OCI-M1 (cell line): ENCODE measurements around the gene IPO5.
"Not testable (repeated sequence)": the region's sequence is repeated elsewhere in the genome, so short reads cannot be mapped to it uniquely, and the experiment has no call there.

Experiments
- DNase-seq: peaks from one replicate; lab custom pipeline; 2025; lab: John Stamatoyannopoulos, UW

IPO5 gene

GRCh38 chr13:98014766-98015165 lies 61.3 kb downstream of the IPO5 start:
- DNase-seq, result no peak

GRCh38 chr13:98018293-98018692 lies 64.8 kb downstream of the IPO5 start:
- no peak for DNase-seq

DNA sequence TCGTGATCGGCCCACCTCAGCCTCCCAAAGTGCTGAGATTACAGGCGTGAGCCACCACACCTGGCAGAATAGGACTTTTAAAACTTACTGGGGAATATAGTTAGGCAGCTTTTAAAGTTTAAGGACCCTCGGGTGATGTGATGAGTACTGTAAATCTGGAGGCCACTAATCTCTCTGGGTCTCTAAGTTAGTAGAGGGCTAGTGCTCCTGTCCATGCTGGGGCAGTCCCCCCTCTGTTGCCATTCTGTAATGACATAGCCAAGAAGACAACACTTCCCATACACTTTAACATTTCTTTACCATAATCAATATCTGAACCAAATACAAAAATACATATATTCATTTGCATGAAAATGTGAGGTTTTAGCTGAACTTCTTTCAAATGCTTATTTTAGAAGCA lies 65.7 kb downstream of the IPO5 start:
- no peak for DNase-seq

- DNase-seq, result no peak
Observed at GRCh38 chr13:98020271-98020670, 66.8 kb downstream of the IPO5 start.

DNA sequence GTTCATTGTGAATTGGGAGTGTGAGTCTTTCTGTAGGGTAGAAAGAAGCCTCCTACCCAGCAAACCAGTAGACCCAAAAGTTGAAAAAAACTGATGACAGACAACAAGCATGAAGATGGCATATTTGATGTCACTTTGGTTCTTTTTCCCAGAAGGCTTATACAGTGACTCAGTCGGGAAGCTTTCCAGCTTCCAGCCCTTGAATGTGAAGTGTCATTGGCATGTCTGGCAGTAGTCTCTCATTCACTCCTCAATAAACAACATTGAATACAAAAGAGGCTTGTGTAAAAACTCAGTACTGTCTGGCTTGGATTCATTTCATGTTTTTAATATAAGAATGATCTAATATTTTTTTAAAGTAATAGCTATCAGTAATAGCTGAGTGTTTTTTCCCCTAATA lies 68.7 kb downstream of the IPO5 start:
- DNase-seq, result no peak

GRCh38 chr13:98025480-98026025 lies 72.1 kb downstream of the IPO5 start:
- DNase-seq, result no peak

- no peak for DNase-seq
Observed at GRCh38 chr13:98026457-98026857, 73.0 kb downstream of the IPO5 start.

DNA sequence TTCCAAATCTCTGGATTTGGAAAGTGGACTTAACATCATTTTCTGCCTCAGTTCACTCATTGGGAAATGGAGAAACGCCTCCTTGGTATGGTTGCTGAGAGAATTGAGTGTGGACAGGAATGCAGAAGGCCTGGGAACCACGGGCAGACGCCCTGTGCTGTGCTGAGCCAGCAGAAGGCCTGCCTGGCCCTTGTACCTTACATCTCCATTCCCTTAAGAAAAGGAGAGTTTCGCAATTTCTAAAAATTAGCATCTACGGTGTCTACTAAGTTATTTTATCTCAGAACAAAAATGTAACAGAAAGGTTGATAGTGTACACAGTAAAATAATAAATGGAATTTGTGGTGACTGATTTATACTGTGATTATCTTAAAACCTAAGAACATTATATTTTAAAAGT lies 78.7 kb downstream of the IPO5 start:
- DNase-seq, result no peak

DNA sequence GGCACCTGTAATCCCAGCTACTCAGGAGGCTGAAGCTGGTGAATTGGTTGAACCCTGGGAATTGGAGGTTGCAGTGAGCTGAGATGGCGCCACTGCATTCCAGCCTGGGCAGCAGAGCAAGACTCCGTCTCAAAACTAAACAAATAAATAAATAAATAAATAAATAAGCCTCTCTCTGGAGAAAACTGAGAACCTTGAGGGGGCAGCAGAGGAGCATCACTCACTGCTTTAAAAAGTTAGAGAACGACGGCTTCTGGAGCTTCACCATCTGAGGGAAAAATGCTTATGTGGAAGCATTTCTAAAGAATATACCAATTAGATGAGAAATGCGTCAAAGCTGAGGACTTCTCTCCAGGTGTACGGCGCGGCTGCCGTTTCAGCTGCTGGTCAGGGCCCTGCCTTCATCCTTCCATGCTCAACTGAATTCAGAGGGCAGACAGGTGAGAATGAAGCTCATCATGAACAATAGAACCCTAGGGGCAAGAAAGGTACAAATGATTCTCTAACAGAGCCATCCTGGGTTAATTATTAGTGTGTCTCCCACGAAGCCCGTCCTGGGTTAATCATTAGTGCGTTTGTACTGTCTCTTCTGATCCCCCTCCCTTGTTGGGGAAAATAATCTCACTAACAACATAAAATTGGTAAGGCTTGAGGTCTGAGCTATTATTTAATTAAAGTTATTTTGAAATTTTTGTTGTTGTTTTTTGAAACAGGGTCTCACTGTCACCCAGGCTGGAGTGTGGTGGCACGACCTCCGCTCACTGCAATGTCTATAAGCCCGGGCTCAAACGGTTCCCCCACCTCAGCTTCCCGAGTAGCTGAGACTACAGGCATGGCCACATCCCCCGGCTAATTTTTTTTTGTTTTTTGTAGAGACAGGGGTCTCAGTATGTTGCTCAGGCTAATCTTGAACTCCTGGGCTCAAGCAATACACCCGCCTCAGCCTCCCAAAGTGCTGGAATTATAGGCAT lies 80.1 kb downstream of the IPO5 start:
- DNase-seq, result peak; percentile 53

GRCh38 chr13:98035373-98035772 lies 81.9 kb downstream of the IPO5 start:
- no peak for DNase-seq

- DNase-seq, result not testable (repeated sequence)
Observed at GRCh38 chr13:98036564-98037302, 83.3 kb downstream of the IPO5 start.

DNA sequence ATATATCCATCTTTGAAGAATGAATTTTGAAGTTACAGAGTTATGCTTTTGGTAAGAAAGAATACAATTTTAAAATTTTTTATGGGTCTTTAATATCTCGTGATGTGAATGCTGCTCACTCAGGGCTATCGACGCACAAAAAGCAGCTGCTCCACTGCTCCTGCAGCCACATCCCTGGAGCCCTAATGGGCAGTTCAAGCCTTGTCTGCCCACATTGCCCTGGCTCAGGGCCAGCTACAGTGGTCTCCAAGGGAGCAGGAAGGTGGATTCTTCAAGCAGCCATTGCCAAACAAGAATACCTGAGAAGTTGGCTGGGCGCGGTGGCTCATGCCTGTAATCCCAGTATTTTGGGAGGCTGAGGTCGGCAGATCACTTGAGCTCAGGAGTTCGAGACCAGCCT lies 85.8 kb downstream of the IPO5 start:
- DNase-seq, result no peak

DNA sequence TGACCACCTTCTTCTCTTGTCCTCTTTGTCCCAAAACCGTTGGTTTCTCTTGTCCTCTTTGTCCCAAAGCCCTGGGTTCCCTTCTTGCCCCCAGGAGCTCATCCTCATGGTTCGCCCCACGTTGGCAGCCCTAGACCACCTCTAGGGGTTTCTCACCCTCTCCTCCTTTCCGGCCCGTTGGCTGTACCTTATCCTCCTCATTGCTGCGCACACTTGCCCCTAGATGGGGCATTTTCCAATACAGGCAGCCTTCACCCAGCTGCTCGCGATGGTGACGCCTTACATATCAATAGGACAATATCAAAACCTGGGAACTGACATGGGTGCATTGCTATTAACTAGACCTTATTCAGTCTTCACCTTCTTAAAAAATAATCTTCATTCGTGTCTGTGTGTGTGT lies 86.5 kb downstream of the IPO5 start:
- DNase-seq, result no peak

- no peak for DNase-seq
Observed at GRCh38 chr13:98041081-98041820, 87.8 kb downstream of the IPO5 start.

DNA sequence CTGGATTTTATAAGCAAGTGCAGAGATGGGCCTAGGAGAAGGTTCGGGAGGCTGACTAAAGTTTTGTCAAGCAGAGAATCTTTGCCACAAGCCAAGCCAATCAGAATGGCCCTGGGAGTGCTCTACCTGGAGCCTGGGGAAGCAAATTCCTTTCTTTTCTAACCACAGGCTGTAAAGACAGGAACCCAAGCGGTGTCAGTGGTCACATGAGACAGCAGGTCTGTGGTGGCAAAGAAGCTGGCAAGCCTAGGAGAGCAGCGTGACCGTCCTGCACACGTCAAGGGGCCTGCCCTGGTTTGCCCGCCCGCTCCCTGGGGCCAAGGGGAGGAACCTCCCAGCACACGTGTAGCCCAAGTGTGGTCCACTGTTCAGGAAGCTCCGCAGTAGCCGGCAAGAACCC lies 90.8 kb downstream of the IPO5 start:
- no peak for DNase-seq

- not testable (repeated sequence) for DNase-seq
Observed at GRCh38 chr13:98047785-98048184, 94.3 kb downstream of the IPO5 start.

- no peak for DNase-seq
Observed at GRCh38 chr13:98048265-98048664, 94.8 kb downstream of the IPO5 start.

GRCh38 chr13:98050041-98050466 lies 96.6 kb downstream of the IPO5 start:
- no peak for DNase-seq

GRCh38 chr13:98052412-98052811 lies 98.9 kb downstream of the IPO5 start:
- DNase-seq, result no peak

DNA sequence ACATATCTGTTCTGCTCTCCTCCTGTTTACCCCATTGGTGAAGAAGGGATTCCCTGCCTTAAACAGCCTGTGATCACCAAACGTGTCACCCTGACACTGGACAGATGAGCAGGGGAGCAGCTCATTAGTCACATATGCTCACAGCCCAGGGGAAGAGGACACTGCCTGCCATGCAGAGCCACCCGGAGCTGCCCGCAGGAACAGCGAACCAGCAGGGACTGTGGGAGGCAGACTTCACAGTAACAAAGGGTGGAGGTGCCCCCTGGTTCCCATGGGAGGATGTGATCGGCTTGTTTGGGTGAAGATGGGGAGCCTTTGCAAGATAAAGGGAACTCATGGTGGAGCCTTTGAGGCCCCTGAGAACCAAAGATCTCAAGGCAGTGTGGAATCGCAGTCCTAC lies 100.8 kb downstream of the IPO5 start:
- DNase-seq, result no peak

DNA sequence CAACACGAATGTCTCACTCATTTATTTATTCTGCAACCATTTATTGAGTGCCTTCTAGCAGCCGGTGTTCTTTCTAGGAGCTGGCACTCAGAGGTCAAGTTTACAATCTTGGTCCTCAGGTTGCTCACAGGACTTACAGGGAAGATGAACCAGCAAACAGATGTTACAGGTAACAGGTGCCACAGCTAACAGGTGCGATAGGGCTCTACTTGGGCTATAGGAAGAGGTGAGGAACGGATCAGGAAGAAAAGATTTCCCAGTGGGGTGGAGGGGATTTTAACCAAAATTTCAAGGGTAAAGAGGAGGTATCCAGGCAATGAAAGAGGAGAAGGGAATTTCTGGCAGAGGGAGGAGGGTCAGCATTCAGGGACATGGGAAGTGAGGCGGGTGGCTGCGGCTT lies 102.1 kb downstream of the IPO5 start:
- no peak for DNase-seq

- DNase-seq, result no peak
Observed at GRCh38 chr13:98056839-98057410, 103.5 kb downstream of the IPO5 start.
